ENCODE measurements around the gene KANK3. TPM values are rescaled to one million over a fixed set of nuclear protein-coding genes. Genes with fewer than 3 reads are reported as not detected.

KANK3 gene
- total and polyA plus RNA-seq, 12 donors = 10.2 to 34.0 (median 17.3) TPM

- 26 to 36% methylated on average over 46 to 48 of the region's 48 CpGs for WGBS, 2 donors
- Histone ChIP-seq H3K27me3 (peaks cover 0 to 56% (median 24%) of the 10 kb centered on the region in 7 donors), H3K9me3 (no peaks in the 10 kb centered on the region), H3K27ac (peak overlapping the region in 9 of 10 donors; percentile 46 to 77 (median 69)), H3K4me3 (peak overlapping the region in 5 of 10 donors; percentile 12 to 41 (median 31)), H3K36me3 (peaks cover 0 to 38% (median 0%) of the 10 kb centered on the region in 9 donors), H3K4me1 (peaks cover 14 to 52% (median 31%) of the 10 kb centered on the region in 9 donors)
- DNase-seq (no peak), ATAC-seq (peak in 1 of 8 donors; percentile 46)
- TF ChIP-seq CTCF (IDR thresholded peaks at IDR 0.05) = no peak
- intact Hi-C loops (cut with DNase I) = no loop called here
Measured at GRCh38 chr19:8333767-8334457, 9.2 kb downstream of the KANK3 start.

GRCh38 chr19:8332976-8333766, 9.9 kb downstream of the KANK3 start:
- Histone ChIP-seq H3K9me3 (no peaks in the 10 kb centered on the region), H3K27me3 (peaks cover 0 to 55% (median 24%) of the 10 kb centered on the region in 7 donors), H3K36me3 (peaks cover 0 to 44% (median 0%) of the 10 kb centered on the region in 9 donors), H3K27ac (peak overlapping the region in 9 of 10 donors; percentile 46 to 77 (median 69)), H3K4me1 (peaks cover 14 to 50% (median 29%) of the 10 kb centered on the region in 9 donors), H3K4me3 (peak overlapping the region in 4 of 10 donors; percentile 12 to 41 (median 22))
- ATAC-seq = peak; percentile 21 to 80 (median 54)
- DNase-seq = peak; percentile 52 to 57
- TF ChIP-seq CTCF (IDR thresholded peaks at IDR 0.05) = peak in 1 of 9 donors; percentile 8
- WGBS, 2 donors = 16 to 19% methylated on average over 52 of the region's 52 CpGs
- intact Hi-C loops (cut with DNase I) = no loop called here

- no peak for DNase-seq
- TF ChIP-seq CTCF (IDR thresholded peaks at IDR 0.05) = no peak
- WGBS, 2 donors = 85 to 89% methylated on average over 8 of the region's 8 CpGs
- Histone ChIP-seq H3K27ac (no peak overlapping the region), H3K4me1 (peaks cover 14 to 32% (median 23%) of the 10 kb centered on the region in 9 donors), H3K4me3 (no peak overlapping the region), H3K27me3 (peaks cover 0 to 37% (median 22%) of the 10 kb centered on the region in 7 donors), H3K9me3 (peaks cover 0 to 7% (median 0%) of the 10 kb centered on the region in 11 donors), H3K36me3 (peaks cover 0 to 58% (median 0%) of the 10 kb centered on the region in 9 donors)
- intact Hi-C loops (cut with DNase I) = no loop called here
- ATAC-seq = no peak
Measured at GRCh38 chr19:8331263-8331845, 11.7 kb downstream of the KANK3 start.

GRCh38 chr19:8329996-8330395, 13.1 kb downstream of the KANK3 start:
- DNase-seq = no peak
- H3K27me3 ChIP-seq = peaks cover 0 to 24% (median 18%) of the 10 kb centered on the region in 7 donors
- H3K4me1 ChIP-seq = peaks cover 14 to 29% (median 21%) of the 10 kb centered on the region in 9 donors
- intact Hi-C loops (cut with DNase I) = loop anchor here in 2 of 10 donors (10.0 kb wide), 2 partner anchors 65 to 185 kb away; partner anchors contain the start of gene ZNF414 (in 1 of the 2)
- ATAC-seq = no peak
- H3K36me3 ChIP-seq = peaks cover 0 to 65% (median 0%) of the 10 kb centered on the region in 9 donors
- H3K9me3 ChIP-seq = peaks cover 0 to 7% (median 0%) of the 10 kb centered on the region in 11 donors
- no peak overlapping the region for H3K4me3 ChIP-seq
- WGBS, 2 donors = 57 to 90% methylated on average over 3 of the region's 3 CpGs
- TF ChIP-seq CTCF (IDR thresholded peaks at IDR 0.05) = no peak
- H3K27ac ChIP-seq = no peak overlapping the region

All from heart right ventricle (tissue), 16 donors.